SW 1271 (cell line): Measurements from ENCODE around the gene ZNF169.
"Not testable (repeated sequence)": the region's sequence is repeated elsewhere in the genome, so short reads cannot be mapped to it uniquely, and the experiment has no call there.

ENCODE experiments used
- DNase-seq, 2 experiments: peaks; one replicate each; lab custom pipeline; 2025; lab: John Stamatoyannopoulos, UW

The ZNF169 gene

GRCh38 chr9:94259077-94259862 lies at the start of gene ZNF169:
ZNF169 (plus strand) TSS chr9:94259298; CDS start chr9:94278813, 19,515 bp downstream.
- peak; percentile 80 to 90 for DNase-seq

- DNase-seq, result no peak
Measured at GRCh38 chr9:94210616-94211603, 48.2 kb upstream of the ZNF169 start.

GRCh38 chr9:94212091-94212490 lies 47.0 kb upstream of the ZNF169 start:
- DNase-seq, result no peak

GRCh38 chr9:94212531-94212930 lies 46.6 kb upstream of the ZNF169 start:
- no peak for DNase-seq

- DNase-seq, result peak; percentile 14 to 77
Measured at GRCh38 chr9:94213511-94214124, 45.5 kb upstream of the ZNF169 start.

GRCh38 chr9:94222870-94223269 lies 36.2 kb upstream of the ZNF169 start:
- no peak for DNase-seq

- DNase-seq, result not testable (repeated sequence)
Measured at GRCh38 chr9:94225413-94225812, 33.7 kb upstream of the ZNF169 start.

- no peak for DNase-seq
Measured at GRCh38 chr9:94228616-94229015, 30.5 kb upstream of the ZNF169 start.

GRCh38 chr9:94232428-94232827 lies 26.7 kb upstream of the ZNF169 start:
- no peak for DNase-seq

GRCh38 chr9:94241098-94241497 lies 18.0 kb upstream of the ZNF169 start:
- not testable (repeated sequence) for DNase-seq

GRCh38 chr9:94245651-94246050 lies 13.4 kb upstream of the ZNF169 start:
- DNase-seq, result no peak

GRCh38 chr9:94250456-94250855 lies 8.6 kb upstream of the ZNF169 start:
- DNase-seq, result no peak

GRCh38 chr9:94256007-94256406 lies 3.1 kb upstream of the ZNF169 start:
- no peak for DNase-seq

- DNase-seq, result not testable (repeated sequence)
Measured at GRCh38 chr9:94265626-94266402, 6.7 kb downstream of the ZNF169 start.

- DNase-seq, result no peak
Measured at GRCh38 chr9:94269264-94269663, 10.2 kb downstream of the ZNF169 start.

GRCh38 chr9:94270009-94270408 lies 10.9 kb downstream of the ZNF169 start:
- no peak for DNase-seq

- DNase-seq, result not testable (repeated sequence)
Measured at GRCh38 chr9:94277029-94277428, 17.9 kb downstream of the ZNF169 start.

- no peak for DNase-seq
Measured at GRCh38 chr9:94277885-94278536, 18.9 kb downstream of the ZNF169 start.

GRCh38 chr9:94280409-94280989 lies 21.4 kb downstream of the ZNF169 start:
- DNase-seq, result no peak

GRCh38 chr9:94281101-94281500 lies 22.0 kb downstream of the ZNF169 start:
- DNase-seq, result no peak

- DNase-seq, result no peak
Measured at GRCh38 chr9:94286116-94286515, 27.0 kb downstream of the ZNF169 start.
